HG02943 (cell line): Measurements from ENCODE around the gene MTUS2.

Experiments
- ATAC-seq: cut with Tn5 transposase; IDR thresholded peaks from one replicate; pipeline ENCODE4 v1.9.1; 2021; ENCODE audit warnings: mild to moderate bottlenecking, low read depth, moderate library complexity; ENCODE audit not compliant: unreplicated experiment

The MTUS2 gene

GRCh38 chr13:28856287-28856686 is 36.1 kb downstream of the MTUS2 start:
- no peak for ATAC-seq

GRCh38 chr13:28859069-28859468 is 38.9 kb downstream of the MTUS2 start:
- ATAC-seq = no peak

GRCh38 chr13:28859717-28860116 is 39.6 kb downstream of the MTUS2 start:
- ATAC-seq = no peak

GRCh38 chr13:28864544-28864943 is 44.4 kb downstream of the MTUS2 start:
- ATAC-seq = no peak

- no peak for ATAC-seq
These were observed 45.1 kb downstream of the MTUS2 start for GRCh38 chr13:28865149-28865744.

GRCh38 chr13:28865951-28866350 is 45.8 kb downstream of the MTUS2 start:
- no peak for ATAC-seq

- ATAC-seq = no peak
These were observed 46.8 kb downstream of the MTUS2 start for GRCh38 chr13:28866932-28867331.

GRCh38 chr13:28867564-28867963 is 47.4 kb downstream of the MTUS2 start:
- ATAC-seq = no peak

GRCh38 chr13:28872427-28873176 is 52.5 kb downstream of the MTUS2 start:
- ATAC-seq = no peak

GRCh38 chr13:28875846-28876615 is 55.9 kb downstream of the MTUS2 start:
- no peak for ATAC-seq

GRCh38 chr13:28877408-28877807 is 57.3 kb downstream of the MTUS2 start:
- no peak for ATAC-seq

GRCh38 chr13:28885181-28885580 is 65.0 kb downstream of the MTUS2 start:
- no peak for ATAC-seq

- no peak for ATAC-seq
These were observed 69.1 kb downstream of the MTUS2 start for GRCh38 chr13:28889086-28889732.

GRCh38 chr13:28890712-28891111 is 70.6 kb downstream of the MTUS2 start:
- ATAC-seq = no peak

- no peak for ATAC-seq
These were observed 97.9 kb downstream of the MTUS2 start for GRCh38 chr13:28918030-28918429.

GRCh38 chr13:28922341-28922740 is 102.2 kb downstream of the MTUS2 start:
- ATAC-seq = no peak

GRCh38 chr13:28935104-28935503 is 115.0 kb downstream of the MTUS2 start:
- no peak for ATAC-seq

GRCh38 chr13:28942906-28943305 is 122.8 kb downstream of the MTUS2 start:
- ATAC-seq = no peak

GRCh38 chr13:28953714-28954418 is 133.7 kb downstream of the MTUS2 start:
- ATAC-seq = no peak

- ATAC-seq = no peak
These were observed 134.2 kb downstream of the MTUS2 start for GRCh38 chr13:28954419-28954725.

GRCh38 chr13:28954810-28955209 is 134.7 kb downstream of the MTUS2 start:
- ATAC-seq = no peak
